HTR-8/SVneo (cell line): ENCODE results near the gene DNASE1L3.
"Not testable (repeated sequence)": the region's sequence is repeated elsewhere in the genome, so short reads cannot be mapped to it uniquely, and the experiment has no call there.

Source experiments
- DNase-seq: peaks from one replicate; pipeline ENCODE4 v3.0.0; 2011; ENCODE audit warnings: low spot score, mixed read lengths; ENCODE audit not compliant: insufficient read length
- FAIRE-seq: peaks from 2 replicates; lab custom pipeline; 2011; peaks lifted over from hg19 to GRCh38; lab: Jason Lieb, UNC

Gene DNASE1L3, protein sequence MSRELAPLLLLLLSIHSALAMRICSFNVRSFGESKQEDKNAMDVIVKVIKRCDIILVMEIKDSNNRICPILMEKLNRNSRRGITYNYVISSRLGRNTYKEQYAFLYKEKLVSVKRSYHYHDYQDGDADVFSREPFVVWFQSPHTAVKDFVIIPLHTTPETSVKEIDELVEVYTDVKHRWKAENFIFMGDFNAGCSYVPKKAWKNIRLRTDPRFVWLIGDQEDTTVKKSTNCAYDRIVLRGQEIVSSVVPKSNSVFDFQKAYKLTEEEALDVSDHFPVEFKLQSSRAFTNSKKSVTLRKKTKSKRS

DNA sequence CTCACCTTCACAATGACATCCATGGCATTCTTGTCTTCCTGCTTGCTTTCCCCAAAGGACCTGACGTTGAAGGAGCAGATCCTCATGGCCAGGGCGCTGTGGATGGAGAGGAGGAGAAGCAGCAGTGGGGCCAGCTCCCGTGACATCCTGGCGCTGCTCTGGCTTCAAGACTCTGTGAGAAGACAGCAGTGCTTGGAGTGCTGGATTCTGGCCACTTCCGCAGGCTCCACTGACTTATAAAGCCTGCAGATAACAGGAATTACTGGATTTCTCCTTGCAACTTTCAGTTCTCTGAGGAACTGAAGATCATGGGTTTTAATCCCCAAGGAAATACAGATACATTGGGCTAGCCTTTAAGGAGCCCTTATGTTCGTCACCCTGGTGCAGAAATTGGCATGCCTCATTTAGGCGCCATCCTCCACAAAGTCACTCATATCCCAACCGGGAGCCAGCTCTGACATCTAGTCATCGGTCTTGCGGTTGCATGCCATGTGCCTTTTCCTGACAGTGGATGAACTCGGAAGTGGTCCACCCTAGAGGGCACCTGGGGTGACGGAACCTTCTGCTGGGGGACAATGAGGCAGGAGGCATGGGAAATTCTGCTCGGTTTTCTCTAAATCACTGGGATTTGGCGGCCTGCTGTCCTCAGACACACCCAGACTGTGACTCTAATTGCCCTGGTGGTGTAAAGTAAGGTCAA lies at the start of gene DNASE1L3:
DNASE1L3 (minus strand) TSS at position 212 of the 700 bp plus-strand sequence; CDS start at position 146, 66 bp downstream.
- no peak for FAIRE-seq
- no peak for DNase-seq

DNA sequence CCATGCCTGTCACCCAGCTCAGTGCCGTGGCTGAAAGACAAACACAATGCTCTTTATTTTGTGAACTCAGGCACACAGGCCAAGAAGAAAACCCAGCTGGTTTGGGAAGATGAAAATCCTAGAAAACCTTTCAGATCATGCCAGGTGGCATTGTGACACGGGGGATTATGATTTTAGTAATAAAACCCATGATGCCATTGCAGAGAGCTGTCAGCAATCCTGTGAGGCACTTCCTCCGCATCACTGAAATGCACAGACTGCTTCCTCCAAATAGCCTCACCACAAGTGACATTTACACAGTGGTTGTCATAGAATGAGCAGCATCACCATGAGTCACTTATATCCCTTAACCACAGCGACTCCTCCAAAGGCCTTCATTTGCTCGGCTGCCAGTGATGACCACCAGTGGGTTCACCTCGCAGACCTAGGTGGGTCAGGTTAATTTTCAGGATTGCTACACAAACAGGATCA lies 49.5 kb upstream of the DNASE1L3 start:
- peak; percentile 68 for DNase-seq
- peak; percentile 91 for FAIRE-seq

DNA sequence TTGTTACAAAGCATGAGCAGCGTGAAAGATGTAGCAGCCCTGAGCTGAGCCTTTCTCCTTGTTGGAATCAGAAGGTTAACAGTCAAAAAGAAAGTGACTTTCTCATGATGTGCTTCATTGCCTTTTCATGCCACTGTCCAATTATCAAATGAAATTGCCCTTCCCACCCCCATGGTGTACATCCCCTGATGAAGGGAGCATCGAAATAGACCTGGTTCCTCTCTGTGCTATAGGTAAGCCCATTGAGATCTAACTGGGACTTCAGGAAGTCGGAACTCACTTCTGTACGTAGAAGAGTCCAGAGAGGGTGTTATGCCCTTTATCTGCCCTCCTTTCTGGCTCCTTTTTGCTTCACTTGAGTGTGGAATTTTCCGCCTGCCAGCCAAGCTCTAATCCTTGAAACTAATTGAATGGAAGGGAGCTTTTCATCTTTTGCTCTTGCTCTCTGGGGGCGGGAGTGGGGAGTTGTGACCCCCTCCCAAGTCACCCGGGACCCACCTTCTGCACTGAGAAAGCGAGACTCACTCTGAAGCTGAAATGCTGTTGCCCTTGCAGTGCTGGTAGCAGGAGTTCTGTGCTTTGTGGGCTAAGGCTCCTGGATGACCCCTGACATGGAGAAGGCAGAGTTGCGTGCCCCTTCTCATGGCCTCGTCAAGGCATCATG lies 47.8 kb upstream of the DNASE1L3 start:
- FAIRE-seq = peak; percentile 13

DNA sequence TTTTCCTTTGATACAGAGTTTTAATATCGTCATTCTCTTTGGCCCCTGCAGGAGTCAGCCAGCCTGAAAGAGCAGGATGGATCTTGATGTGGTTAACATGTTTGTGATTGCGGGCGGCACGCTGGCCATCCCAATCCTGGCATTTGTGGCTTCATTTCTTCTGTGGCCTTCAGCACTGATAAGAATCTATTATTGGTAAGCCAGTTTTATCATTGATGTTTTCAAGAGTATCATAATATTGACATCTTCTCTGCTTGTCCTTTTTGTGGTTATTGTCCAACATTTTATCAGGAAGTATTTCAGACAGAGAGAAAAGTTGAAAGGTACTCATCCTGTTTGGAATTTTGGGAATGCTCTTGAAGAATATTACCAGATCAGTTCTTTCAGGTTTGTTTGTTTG lies 45.7 kb upstream of the DNASE1L3 start:
- DNase-seq = no peak
- no peak for FAIRE-seq

More for the DNA sequence above, 47.8 kb upstream of the DNASE1L3 start:
- no peak for DNase-seq

DNA sequence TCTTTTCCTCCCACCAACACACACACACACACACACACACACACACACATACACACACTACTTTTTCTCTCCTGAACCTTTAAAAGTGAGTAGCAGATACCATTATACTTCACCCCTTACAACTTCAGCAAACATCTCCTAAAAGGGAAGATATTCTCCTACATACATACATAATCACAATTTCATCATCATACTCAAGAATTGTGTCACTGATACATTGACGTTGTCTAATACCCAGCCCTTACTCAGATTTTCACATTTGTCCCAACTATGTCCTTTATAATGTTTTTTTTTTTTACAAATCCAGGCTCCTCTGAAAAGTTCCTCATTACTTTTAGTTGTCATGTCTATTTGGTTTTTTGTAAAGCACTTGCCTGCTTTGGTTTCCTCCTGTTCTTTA lies 45.3 kb upstream of the DNASE1L3 start:
- FAIRE-seq = no peak
- DNase-seq = no peak

DNA sequence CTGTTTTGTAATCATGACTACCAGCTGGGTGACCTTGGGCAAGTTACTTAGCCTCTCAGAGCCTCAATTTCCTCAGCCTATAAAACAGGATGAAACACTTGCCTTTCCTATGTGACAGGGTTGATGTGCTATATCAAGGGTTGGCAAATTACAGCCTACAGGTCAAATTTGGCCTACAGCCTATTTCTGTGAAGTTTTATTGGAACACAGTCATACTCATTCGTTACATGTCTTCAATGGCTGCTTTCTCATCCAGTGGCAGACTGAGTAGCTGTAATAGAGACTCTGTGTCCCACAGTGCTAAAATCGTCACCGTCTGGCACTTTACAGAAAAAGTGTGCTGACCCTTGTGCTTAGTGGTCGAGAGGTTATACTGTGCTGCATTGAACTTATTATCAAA lies 43.4 kb upstream of the DNASE1L3 start:
- no peak for DNase-seq
- peak; percentile 33 for FAIRE-seq

DNA sequence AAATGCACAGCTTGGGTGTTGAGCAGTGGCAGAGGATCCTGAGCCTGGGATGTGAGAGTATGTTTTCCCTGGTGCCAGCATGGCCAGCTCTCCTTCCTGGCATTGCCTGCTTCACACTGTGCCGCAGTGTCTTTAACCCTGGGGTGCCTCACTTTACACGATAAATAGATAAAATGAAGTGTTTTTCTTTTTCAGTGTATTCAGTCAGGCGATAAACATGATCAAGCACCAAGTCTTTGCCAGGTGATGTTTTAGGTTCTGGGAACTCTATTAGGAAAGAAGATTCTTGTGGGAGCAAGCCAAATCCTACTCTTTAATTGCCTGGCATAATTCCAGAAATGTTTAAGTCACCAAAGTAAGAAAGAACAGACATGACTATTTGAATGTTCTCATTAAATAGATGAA lies 40.9 kb upstream of the DNASE1L3 start:
- FAIRE-seq (no peak), DNase-seq (no peak)

DNA sequence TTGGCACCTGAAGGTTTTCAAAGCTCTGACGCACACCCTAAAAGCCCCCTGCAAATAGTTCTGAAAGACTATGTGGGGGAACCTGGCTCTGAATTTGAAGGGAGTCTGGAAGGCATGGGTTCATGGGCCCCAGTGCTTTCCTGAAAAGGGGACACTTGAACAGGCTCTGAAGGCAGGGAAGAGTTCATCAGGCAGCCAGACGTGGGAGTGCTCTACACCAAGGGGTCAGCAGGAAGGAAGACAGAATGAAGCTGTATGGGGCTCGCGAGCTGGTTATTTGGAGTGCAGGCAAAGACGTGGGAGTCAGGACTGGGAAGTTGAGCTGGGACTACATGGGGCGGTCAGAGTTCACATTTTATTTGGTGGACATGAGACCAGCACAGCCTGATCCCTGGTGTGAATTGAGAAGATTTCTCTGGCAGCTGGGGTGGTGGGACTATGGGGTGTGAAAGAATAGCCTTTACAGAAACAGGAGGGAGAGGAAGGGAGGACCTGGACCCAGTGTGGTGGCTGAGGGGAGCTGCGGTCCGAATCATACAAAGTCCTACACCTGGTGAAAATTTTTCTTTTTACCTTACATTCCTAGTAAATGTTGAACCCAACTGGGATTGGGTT lies 39.4 kb upstream of the DNASE1L3 start:
- FAIRE-seq (no peak), DNase-seq (no peak)

DNA sequence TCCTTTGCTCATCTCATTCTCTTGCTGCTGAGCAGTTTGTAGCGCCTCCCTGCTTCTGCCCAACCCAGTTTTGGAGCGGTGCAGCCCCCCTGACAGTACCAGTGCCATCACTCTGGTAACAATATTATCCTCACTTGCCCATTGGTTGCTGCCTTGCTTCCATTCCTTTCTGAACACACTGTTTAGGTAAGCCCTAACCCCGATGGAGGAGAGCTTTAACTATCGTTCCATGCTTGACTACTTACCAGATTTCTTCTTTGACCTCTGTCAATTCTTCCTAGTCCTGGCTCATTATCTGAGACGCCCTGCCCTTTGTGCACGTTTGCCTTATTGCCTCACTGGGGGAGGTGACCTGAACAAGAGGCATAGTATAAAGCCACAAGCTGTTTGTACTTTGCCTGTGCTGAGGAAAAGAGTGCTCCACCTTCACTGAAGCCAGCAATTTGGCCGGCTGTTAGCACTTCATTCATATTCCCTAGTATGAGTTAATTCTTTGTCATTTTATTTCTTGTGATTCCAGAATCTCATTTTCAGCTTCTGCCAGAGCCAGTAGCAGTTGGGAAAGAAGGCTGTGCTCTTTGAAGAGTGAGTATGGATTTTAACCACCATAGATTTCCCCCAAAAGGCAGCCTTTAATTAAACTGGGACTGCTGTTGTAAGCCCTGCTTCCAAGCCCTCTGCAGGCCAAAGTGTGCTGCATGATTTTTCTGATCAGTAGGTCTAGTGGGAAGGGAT lies 38.8 kb upstream of the DNASE1L3 start:
- DNase-seq (no peak), FAIRE-seq (peak; percentile 36)

DNA sequence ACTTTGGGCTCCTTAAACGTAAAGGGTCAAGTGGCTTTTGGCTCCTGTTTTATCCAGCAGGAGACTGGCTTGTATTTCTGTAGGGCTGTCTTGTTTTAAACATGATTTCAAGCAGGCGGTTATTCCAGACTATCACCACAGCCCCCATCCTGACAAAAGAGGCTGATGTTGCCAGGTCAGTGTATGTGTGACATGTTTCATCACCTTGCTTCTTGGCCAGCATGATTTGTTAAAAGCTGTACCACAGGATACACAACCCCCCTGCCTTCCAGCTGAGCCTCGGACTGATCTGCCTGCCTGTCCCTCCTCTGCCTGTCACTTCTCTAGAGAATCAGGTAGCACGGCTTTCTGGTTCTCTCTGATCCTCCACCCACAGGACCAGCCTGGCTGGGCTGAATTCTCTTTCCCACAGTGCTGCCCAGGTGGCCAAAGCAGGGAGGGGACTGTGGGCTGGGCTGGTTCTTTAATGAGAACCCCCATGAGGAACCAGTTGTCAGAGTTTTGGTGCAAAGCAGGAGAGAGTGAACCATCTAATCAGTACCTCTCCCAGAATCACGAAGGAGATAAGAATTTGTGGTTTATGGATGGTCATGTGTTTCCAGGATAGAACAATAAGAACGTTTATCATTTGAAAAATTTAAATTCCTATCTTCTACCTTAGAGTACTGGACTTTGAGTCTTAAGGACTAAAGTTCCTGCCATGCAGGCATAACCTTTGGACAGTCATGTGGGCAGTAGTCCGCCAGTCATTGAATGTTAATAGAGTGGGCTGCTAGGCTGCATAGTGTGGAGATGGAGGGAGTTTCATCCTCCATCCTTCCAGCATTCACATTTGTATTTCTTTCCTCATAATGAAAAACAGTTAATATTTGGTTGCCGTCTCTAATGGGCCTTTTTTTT lies 35.6 kb upstream of the DNASE1L3 start:
- FAIRE-seq (no peak), DNase-seq (no peak)

DNA sequence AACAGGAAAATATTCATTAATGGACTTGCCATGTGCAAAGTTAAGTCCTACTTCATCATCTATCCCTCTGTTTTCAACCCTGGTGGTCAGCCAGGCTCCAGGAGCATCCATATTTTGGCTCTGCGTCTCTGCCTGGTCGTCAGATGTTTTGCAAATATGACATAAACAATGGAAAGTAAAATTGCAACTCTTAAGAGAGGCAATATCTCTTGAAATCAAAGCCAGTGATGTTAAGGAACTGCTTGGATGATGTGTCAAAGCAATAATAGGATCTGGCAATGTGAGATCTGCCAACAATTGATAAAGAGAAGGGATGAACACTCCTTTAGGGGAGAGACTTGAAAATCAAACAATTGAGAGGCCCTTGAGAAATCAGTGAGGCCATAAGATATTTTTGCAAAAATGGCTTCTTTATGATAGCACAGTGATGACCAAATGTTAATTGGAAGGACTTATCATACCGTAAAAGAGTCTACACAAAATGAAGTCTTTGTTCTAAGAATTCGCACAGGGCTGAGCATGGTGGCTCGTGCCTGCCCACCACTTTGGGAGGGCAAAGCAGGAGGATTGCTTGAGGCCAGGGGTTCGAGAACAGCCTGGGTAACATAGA lies 33.3 kb upstream of the DNASE1L3 start:
- FAIRE-seq = no peak
- no peak for DNase-seq

DNA sequence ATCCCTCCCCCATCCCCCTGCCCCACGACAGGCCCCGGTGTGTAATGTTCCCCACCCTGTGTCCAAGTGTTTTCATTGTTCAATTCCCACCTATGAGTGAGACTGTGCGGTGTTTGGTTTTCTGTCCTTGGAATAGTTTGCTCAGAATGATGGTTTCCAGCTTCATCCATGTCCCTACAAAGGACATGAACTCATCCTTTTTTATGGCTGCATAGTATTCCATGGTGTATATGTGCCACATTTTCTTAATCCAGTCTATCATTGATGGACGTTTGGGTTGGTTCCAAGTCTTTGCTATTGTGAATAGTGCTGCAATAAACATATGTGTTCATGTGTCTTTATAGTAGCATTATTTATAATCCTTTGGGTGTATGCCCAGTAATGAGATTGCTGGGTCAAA lies 32.1 kb upstream of the DNASE1L3 start:
- FAIRE-seq, DNase-seq: not testable (repeated sequence)

DNA sequence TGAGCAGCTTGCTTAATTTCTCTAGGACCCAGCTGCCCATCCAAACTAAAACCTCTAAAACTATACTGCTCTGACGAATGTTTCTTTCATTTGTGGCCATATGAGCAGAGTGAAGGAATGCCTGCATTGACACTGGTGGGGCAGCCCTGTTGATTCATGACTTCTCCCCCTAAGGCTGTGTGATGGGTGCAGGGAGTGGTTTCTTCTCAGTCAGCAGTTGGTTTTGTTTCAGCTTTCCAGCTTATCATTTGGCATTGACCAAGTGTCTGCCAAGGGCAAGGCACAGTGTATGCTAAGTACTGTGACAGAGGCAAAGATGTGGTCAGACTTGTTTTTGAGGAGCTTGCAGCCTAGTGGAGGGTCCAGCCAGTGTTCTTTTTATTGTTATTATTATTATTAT lies 31.6 kb upstream of the DNASE1L3 start:
- DNase-seq (no peak), FAIRE-seq (no peak)

DNA sequence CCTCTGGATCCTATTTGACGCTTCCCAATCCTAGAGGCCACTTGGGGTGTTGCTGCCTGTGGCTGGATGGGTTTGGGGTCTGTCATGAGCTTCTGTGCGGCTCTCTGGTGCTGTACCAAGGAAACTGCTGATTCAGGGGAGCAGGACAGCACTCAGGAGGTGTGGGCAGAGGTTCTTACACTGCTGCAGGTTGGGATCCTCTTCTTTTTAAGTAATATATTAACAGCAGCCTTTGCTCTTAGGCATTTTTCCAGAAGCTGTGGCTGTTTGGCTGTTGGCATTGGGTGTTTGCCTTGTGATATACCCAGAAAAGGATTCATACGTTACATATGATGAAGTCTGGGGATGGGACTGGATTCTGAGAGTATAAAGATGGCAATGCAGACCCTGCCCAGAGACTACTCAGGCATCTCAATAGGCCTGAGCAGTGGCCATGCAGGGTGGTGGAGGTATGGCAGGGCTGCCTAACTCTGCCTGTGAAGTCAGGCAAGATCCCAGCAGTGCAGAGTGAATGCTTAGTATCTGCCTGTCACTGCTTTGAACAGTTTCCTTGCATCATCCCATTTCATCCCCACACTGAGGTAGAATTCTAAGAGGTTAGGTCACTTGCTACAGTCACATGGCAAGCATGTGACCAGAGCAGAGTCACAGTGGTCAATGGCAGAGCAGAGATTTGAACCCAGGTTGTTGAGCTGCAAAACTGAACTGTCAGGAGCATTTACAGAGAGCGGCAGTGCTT lies 30.7 kb upstream of the DNASE1L3 start:
- DNase-seq = no peak
- FAIRE-seq = peak; percentile 31

DNA sequence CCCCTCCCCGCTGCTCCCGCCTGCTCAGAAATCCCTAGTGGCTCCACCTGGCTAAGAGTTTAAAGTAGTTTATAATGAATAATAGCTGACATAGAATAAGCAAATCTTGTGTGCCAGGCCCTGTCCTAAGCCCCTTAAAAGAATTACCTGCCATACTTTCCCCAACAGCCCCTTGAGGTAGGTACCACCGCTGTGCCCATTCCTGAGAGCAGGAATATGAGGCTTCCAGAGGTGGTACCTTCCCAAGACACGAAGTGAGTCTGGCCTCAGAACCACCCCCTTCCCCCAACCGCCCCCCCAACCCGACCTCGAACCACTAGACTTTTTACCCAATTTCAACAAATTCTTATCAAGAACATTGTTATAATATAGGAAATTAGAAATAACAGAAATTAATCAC lies 28.1 kb upstream of the DNASE1L3 start:
- no peak for FAIRE-seq
- no peak for DNase-seq

DNA sequence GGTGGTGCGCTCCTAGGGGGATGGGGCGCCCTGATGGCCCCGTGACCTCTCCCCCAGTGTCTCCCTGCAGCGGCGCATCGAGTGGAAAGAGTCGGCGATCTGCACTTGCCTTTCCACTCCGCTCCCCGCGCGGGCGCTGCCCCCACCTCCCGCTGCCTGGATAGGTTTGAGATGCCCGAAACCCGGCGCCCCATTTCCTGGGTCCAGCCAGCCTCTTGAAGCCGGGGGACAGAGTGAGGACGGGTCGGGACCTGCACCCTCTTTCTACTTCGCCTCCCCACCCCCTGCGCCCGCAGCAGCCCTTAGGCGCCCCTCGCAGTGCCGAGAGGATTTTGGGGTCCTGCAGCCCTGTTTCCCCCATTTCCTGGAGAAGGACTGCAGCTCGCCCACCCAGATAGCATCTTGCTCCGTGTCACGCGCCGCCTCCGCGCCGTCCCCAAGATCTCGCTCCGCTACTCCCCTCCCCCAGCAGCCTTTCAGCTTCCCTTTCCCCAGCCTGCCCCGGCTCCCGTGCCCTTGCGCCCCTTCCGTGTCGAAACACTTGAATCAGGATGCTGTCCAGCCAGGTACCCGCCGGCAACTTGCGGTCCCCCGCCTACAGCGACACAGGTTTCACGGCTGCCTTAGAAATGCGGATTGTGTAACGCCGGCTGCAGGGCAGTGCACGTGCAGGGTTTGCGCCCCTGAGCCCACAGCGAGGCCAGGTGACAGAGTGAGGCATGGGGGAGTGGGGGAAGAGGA lies 27.3 kb upstream of the DNASE1L3 start:
- DNase-seq (peak; percentile 37), FAIRE-seq (peak; percentile 93)

DNA sequence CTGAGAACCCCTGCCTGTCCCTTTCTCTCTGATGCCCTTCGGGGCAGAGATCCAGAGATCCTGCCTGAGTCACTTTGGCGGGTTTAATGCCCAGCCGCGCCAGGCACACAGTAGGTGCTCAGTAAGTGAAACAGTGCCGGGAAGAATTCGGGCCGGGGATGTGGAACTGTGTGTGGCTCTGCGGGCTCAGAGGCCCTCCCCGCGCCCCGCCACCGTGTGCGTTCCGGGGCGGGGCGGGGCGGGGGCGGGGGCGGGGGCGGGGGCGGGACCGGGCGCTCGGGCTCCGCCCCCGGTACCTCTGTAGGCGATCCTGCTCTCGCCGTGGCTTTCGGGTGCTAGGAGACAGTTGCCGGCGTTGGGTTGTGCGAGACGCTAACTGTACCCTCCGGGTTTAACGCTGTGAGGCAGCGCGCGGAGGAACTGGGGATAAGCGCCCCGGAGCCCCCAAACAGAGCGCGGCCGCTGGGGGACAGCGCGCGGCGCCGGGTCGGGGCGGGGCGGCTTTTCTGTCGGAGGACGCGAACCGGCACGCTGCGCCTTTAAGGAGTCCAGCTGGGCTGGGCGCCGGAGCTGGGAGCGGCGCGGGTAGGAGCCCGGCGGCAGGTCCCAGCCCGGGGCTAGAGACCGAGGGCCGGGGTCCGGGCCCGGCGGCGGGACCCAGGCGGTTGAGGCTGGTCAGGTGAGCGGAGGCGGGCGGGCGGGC lies 26.6 kb upstream of the DNASE1L3 start, which contains the start of gene ABHD6:
ABHD6 (plus strand) TSS at position 555 of the 703 bp plus-strand sequence. CDS start 18,795 bp downstream, outside the sequence.
- DNase-seq (peak; percentile 69), FAIRE-seq (no peak)
